ENCODE data around the gene ACAT2.

ACAT2 gene

GRCh38 chr6:159756508-159756907 lies 5.3 kb upstream of the ACAT2 start:
- H3K9me3 ChIP-seq (replicated peaks; ENCODE audit: low read length), result no peaks in the 10 kb centered on the region
- H3K4me3 ChIP-seq (ENCODE audit: low read length), result no peak overlapping the region
- no peak overlapping the region for H3K4me2 ChIP-seq (ENCODE audit: low read length)
- H3K4me1 ChIP-seq (ENCODE audit: control insufficient read depth, insufficient read depth, low read length), result peaks cover 31% of the 10 kb centered on the region
- H3K27me3 ChIP-seq (ENCODE audit: control insufficient read depth, insufficient read depth, low read length), result no peaks in the 10 kb centered on the region
- peaks cover 74% of the 10 kb centered on the region for H3K36me3 ChIP-seq (ENCODE audit: insufficient read depth, low read length)
- H3K9ac ChIP-seq (ENCODE audit: low read depth, low read length), result no peak overlapping the region

GRCh38 chr6:159758031-159759001 lies 3.5 kb upstream of the ACAT2 start:
- Histone ChIP-seq H3K27me3 (ENCODE audit: control insufficient read depth, insufficient read depth, low read length) (no peaks in the 10 kb centered on the region), H3K9ac (ENCODE audit: low read depth, low read length) (no peak overlapping the region), H3K36me3 (ENCODE audit: insufficient read depth, low read length) (peaks cover 56% of the 10 kb centered on the region), H3K9me3 (replicated peaks; ENCODE audit: low read length) (no peaks in the 10 kb centered on the region), H3K4me3 (ENCODE audit: low read length) (no peak overlapping the region), H3K4me1 (ENCODE audit: control insufficient read depth, insufficient read depth, low read length) (peaks cover 41% of the 10 kb centered on the region), H3K4me2 (ENCODE audit: low read length) (no peak overlapping the region)

GRCh38 chr6:159759645-159760044 lies 2.2 kb upstream of the ACAT2 start:
- H3K36me3 ChIP-seq (ENCODE audit: insufficient read depth, low read length), result peaks cover 47% of the 10 kb centered on the region
- no peak overlapping the region for H3K4me2 ChIP-seq (ENCODE audit: low read length)
- peaks cover 41% of the 10 kb centered on the region for H3K4me1 ChIP-seq (ENCODE audit: control insufficient read depth, insufficient read depth, low read length)
- H3K27me3 ChIP-seq (ENCODE audit: control insufficient read depth, insufficient read depth, low read length), result no peaks in the 10 kb centered on the region
- no peaks in the 10 kb centered on the region for H3K9me3 ChIP-seq (replicated peaks; ENCODE audit: low read length)
- peak overlapping the region; percentile 52 for H3K9ac ChIP-seq (ENCODE audit: low read depth, low read length)
- H3K4me3 ChIP-seq (ENCODE audit: low read length), result no peak overlapping the region

- Histone ChIP-seq H3K4me1 (ENCODE audit: control insufficient read depth, insufficient read depth, low read length) (peaks cover 36% of the 10 kb centered on the region), H3K36me3 (ENCODE audit: insufficient read depth, low read length) (peaks cover 43% of the 10 kb centered on the region), H3K9me3 (replicated peaks; ENCODE audit: low read length) (no peaks in the 10 kb centered on the region), H3K4me2 (ENCODE audit: low read length) (peak overlapping the region; percentile 99), H3K9ac (ENCODE audit: low read depth, low read length) (peak overlapping the region; percentile 93), H3K27me3 (ENCODE audit: control insufficient read depth, insufficient read depth, low read length) (no peaks in the 10 kb centered on the region), H3K4me3 (ENCODE audit: low read length) (peak overlapping the region; percentile 98)
Measured at GRCh38 chr6:159760602-159761057, 1.2 kb upstream of the ACAT2 start.

- H3K9me3 ChIP-seq (replicated peaks; ENCODE audit: low read length), result no peaks in the 10 kb centered on the region
- no peaks in the 10 kb centered on the region for H3K27me3 ChIP-seq (ENCODE audit: control insufficient read depth, insufficient read depth, low read length)
- peaks cover 40% of the 10 kb centered on the region for H3K36me3 ChIP-seq (ENCODE audit: insufficient read depth, low read length)
- peak overlapping the region; percentile 93 for H3K9ac ChIP-seq (ENCODE audit: low read depth, low read length)
- peak overlapping the region; percentile 99 for H3K4me2 ChIP-seq (ENCODE audit: low read length)
- peaks cover 36% of the 10 kb centered on the region for H3K4me1 ChIP-seq (ENCODE audit: control insufficient read depth, insufficient read depth, low read length)
- peak overlapping the region; percentile 98 for H3K4me3 ChIP-seq (ENCODE audit: low read length)
Measured at GRCh38 chr6:159761129-159761872, 544 bp upstream of the ACAT2 start.

GRCh38 chr6:159762681-159763293 lies 942 bp downstream of the ACAT2 start:
- Histone ChIP-seq H3K4me3 (ENCODE audit: low read length) (peak overlapping the region; percentile 98), H3K36me3 (ENCODE audit: insufficient read depth, low read length) (peaks cover 43% of the 10 kb centered on the region), H3K9ac (ENCODE audit: low read depth, low read length) (peak overlapping the region; percentile 93), H3K4me2 (ENCODE audit: low read length) (peak overlapping the region; percentile 99), H3K9me3 (replicated peaks; ENCODE audit: low read length) (no peaks in the 10 kb centered on the region), H3K27me3 (ENCODE audit: control insufficient read depth, insufficient read depth, low read length) (no peaks in the 10 kb centered on the region), H3K4me1 (ENCODE audit: control insufficient read depth, insufficient read depth, low read length) (peaks cover 36% of the 10 kb centered on the region)

GRCh38 chr6:159766906-159767305 lies 5.1 kb downstream of the ACAT2 start:
- peaks cover 60% of the 10 kb centered on the region for H3K36me3 ChIP-seq (ENCODE audit: insufficient read depth, low read length)
- no peak overlapping the region for H3K9ac ChIP-seq (ENCODE audit: low read depth, low read length)
- H3K4me3 ChIP-seq (ENCODE audit: low read length), result no peak overlapping the region
- H3K9me3 ChIP-seq (replicated peaks; ENCODE audit: low read length), result no peaks in the 10 kb centered on the region
- no peaks in the 10 kb centered on the region for H3K27me3 ChIP-seq (ENCODE audit: control insufficient read depth, insufficient read depth, low read length)
- H3K4me1 ChIP-seq (ENCODE audit: control insufficient read depth, insufficient read depth, low read length), result peaks cover 10% of the 10 kb centered on the region
- H3K4me2 ChIP-seq (ENCODE audit: low read length), result no peak overlapping the region

GRCh38 chr6:159769470-159769869 lies 7.6 kb downstream of the ACAT2 start:
- H3K4me1 ChIP-seq (ENCODE audit: control insufficient read depth, insufficient read depth, low read length), result no peaks in the 10 kb centered on the region
- peaks cover 72% of the 10 kb centered on the region for H3K36me3 ChIP-seq (ENCODE audit: insufficient read depth, low read length)
- H3K9me3 ChIP-seq (replicated peaks; ENCODE audit: low read length), result no peaks in the 10 kb centered on the region
- no peaks in the 10 kb centered on the region for H3K27me3 ChIP-seq (ENCODE audit: control insufficient read depth, insufficient read depth, low read length)
- H3K9ac ChIP-seq (ENCODE audit: low read depth, low read length), result no peak overlapping the region
- no peak overlapping the region for H3K4me3 ChIP-seq (ENCODE audit: low read length)
- no peak overlapping the region for H3K4me2 ChIP-seq (ENCODE audit: low read length)

- Histone ChIP-seq H3K9ac (ENCODE audit: low read depth, low read length) (no peak overlapping the region), H3K36me3 (ENCODE audit: insufficient read depth, low read length) (peaks cover 73% of the 10 kb centered on the region), H3K4me1 (ENCODE audit: control insufficient read depth, insufficient read depth, low read length) (no peaks in the 10 kb centered on the region)
Measured at GRCh38 chr6:159772196-159772595, 10.4 kb downstream of the ACAT2 start.

GRCh38 chr6:159777240-159777904 lies 15.5 kb downstream of the ACAT2 start:
- Histone ChIP-seq H3K27me3 (ENCODE audit: control insufficient read depth, insufficient read depth, low read length) (no peaks in the 10 kb centered on the region), H3K36me3 (ENCODE audit: insufficient read depth, low read length) (peaks cover 79% of the 10 kb centered on the region), H3K9me3 (replicated peaks; ENCODE audit: low read length) (no peaks in the 10 kb centered on the region), H3K4me2 (ENCODE audit: low read length) (no peak overlapping the region), H3K4me3 (ENCODE audit: low read length) (no peak overlapping the region), H3K9ac (ENCODE audit: low read depth, low read length) (no peak overlapping the region), H3K4me1 (ENCODE audit: control insufficient read depth, insufficient read depth, low read length) (no peaks in the 10 kb centered on the region)

More at GRCh38 chr6:159772196-159772595, 10.4 kb downstream of the ACAT2 start:
- Histone ChIP-seq H3K9me3 (replicated peaks; ENCODE audit: low read length) (no peaks in the 10 kb centered on the region), H3K27me3 (ENCODE audit: control insufficient read depth, insufficient read depth, low read length) (no peaks in the 10 kb centered on the region), H3K4me2 (ENCODE audit: low read length) (no peak overlapping the region), H3K4me3 (ENCODE audit: low read length) (no peak overlapping the region)

GRCh38 chr6:159778131-159778530 lies 16.3 kb downstream of the ACAT2 start:
- peaks cover 83% of the 10 kb centered on the region for H3K36me3 ChIP-seq (ENCODE audit: insufficient read depth, low read length)
- no peak overlapping the region for H3K4me2 ChIP-seq (ENCODE audit: low read length)
- no peaks in the 10 kb centered on the region for H3K9me3 ChIP-seq (replicated peaks; ENCODE audit: low read length)
- H3K4me1 ChIP-seq (ENCODE audit: control insufficient read depth, insufficient read depth, low read length), result no peaks in the 10 kb centered on the region
- no peak overlapping the region for H3K9ac ChIP-seq (ENCODE audit: low read depth, low read length)
- H3K4me3 ChIP-seq (ENCODE audit: low read length), result no peak overlapping the region
- H3K27me3 ChIP-seq (ENCODE audit: control insufficient read depth, insufficient read depth, low read length), result no peaks in the 10 kb centered on the region

Data from skeletal muscle satellite cell (primary cell).